Measurements from ENCODE around the gene RECQL5. TPM values are rescaled to one million over a fixed set of nuclear protein-coding genes. Genes with fewer than 3 reads are reported as not detected.

RECQL5 gene
- total RNA-seq, 1 experiment from 2014 or later, result 40.0 TPM

- Histone ChIP-seq H3K56ac (ENCODE audit: insufficient read length, low read depth, low read length) (no peak overlapping the region), H3K9ac (ENCODE audit: extremely low read depth, insufficient read length, low read length) (no peak overlapping the region), H2AK5ac (ENCODE audit: insufficient read length, low read length) (no peak overlapping the region), H3K4me1 (ENCODE audit: insufficient read depth, low read length) (no peaks in the 10 kb centered on the region), H4K8ac (replicated peaks; ENCODE audit: insufficient read length, low read depth, low read length) (no peak overlapping the region), H3K23ac (ENCODE audit: insufficient read length, low read depth, low read length) (no peak overlapping the region), H3K4me2 (ENCODE audit: insufficient read depth, insufficient read length, low read length) (no peak overlapping the region), H2BK15ac (ENCODE audit: low read depth, low read length) (no peak overlapping the region), H2BK12ac (ENCODE audit: insufficient read length, low read depth, low read length) (no peak overlapping the region), H4K91ac (ENCODE audit: insufficient read length, low read depth, low read length) (no peak overlapping the region), H3K79me2 (ENCODE audit: insufficient read depth, low read length) (no peaks in the 10 kb centered on the region), H2BK5ac (ENCODE audit: insufficient read length, low read length) (no peak overlapping the region), H3K27ac (ENCODE audit: insufficient read length, low read depth, low read length) (no peak overlapping the region), H3T11ph (ENCODE audit: low read length) (no peak overlapping the region), H3K79me1 (ENCODE audit: insufficient read depth, low read depth, low read length, poor library complexity, severe bottlenecking) (no peaks in the 10 kb centered on the region), H3K4ac (ENCODE audit: low read depth, low read length) (no peak overlapping the region), H3K14ac (ENCODE audit: insufficient read depth, low read length) (no peak overlapping the region), H2BK20ac (ENCODE audit: low read depth, low read length, poor library complexity, severe bottlenecking) (no peak overlapping the region), H3K27me3 (ENCODE audit: insufficient read depth, low read length) (no peaks in the 10 kb centered on the region), H3K18ac (ENCODE audit: insufficient read length, low read depth, low read length) (no peak overlapping the region), H2AFZ (ENCODE audit: low read length) (no peak overlapping the region), H3K23me2 (ENCODE audit: insufficient read length, low read depth, low read length, poor library complexity, severe bottlenecking) (no peaks in the 10 kb centered on the region), H2BK120ac (ENCODE audit: low read depth, low read length, poor library complexity, severe bottlenecking) (no peak overlapping the region), H4K20me1 (ENCODE audit: control insufficient read depth, insufficient read depth, insufficient read length) (no peaks in the 10 kb centered on the region), H4K5ac (ENCODE audit: insufficient read length, low read depth, low read length) (no peak overlapping the region), H3K9me3 (ENCODE audit: control insufficient read depth, low read depth, low read length) (no peaks in the 10 kb centered on the region)
- Mint-ChIP-seq H3K4me3 (no peak overlapping the region), H3K36me3 (ENCODE audit: insufficient read depth in 1 of 3, low read depth in 3 of 3) (no peaks in the 10 kb centered on the region), H3K4me1 (no peaks in the 10 kb centered on the region), H3K27me3 (ENCODE audit: low read depth) (peaks cover 2% of the 10 kb centered on the region), H3K9me3 (no peaks in the 10 kb centered on the region), H3K27ac (no peak overlapping the region; a peak in 1 of 7 replicates)
- no peak for TF ChIP-seq CTCF (conservative IDR thresholded peaks at IDR 0.05)
- DNase-seq, result no peak
- no CpG with 5 or more reads among the region's 9 CpGs for WGBS (ENCODE audit: extremely low coverage, insufficient read length, low lambda C conversion rate)
These were observed 63.8 kb downstream of the RECQL5 start for GRCh38 chr17:75603123-75603522.

Measured in H9 (cell line).